SK-N-SH treated with all-trans-retinoic acid at 6 μM for 48 hours (cell line): ENCODE data around the gene GRK5.

ENCODE experiments used
- ATAC-seq: fragments of 200-7000 bp; cut with Tn5 transposase; 3 replicates; pipeline ENCODE4 v1.9.1; 2020; ENCODE audit warnings: mild to moderate bottlenecking, moderate library complexity
- ARNTL ChIP-seq: fragments of 450-650 bp; formaldehyde crosslinking; IDR thresholded peaks from 2 replicates; pipeline ENCODE4 v1.5.0; 2020; ENCODE audit warnings: low read depth, mild to moderate bottlenecking, moderate library complexity, borderline replicate concordance
- BACH2 ChIP-seq: fragments of 250-450 bp; sonication (Bioruptor Pico); IDR thresholded peaks from 2 replicates; pipeline ENCODE4 v1.9.0; 2021; ENCODE audit warnings: mild to moderate bottlenecking, borderline replicate concordance
- CSDC2 ChIP-seq: fragments of 250-450 bp; sonication (Bioruptor Pico); IDR thresholded peaks from 2 replicates; pipeline ENCODE4 v1.5.0; 2020; ENCODE audit warnings: mild to moderate bottlenecking, moderate library complexity
- CSRNP3 ChIP-seq: fragments of 250-450 bp; sonication (Bioruptor Pico); IDR thresholded peaks from 2 replicates; pipeline ENCODE4 v1.5.1; 2021; ENCODE audit warnings: mild to moderate bottlenecking, moderate library complexity
- ESRRG ChIP-seq: fragments of 250-450 bp; sonication (Bioruptor Pico); IDR thresholded peaks from 2 replicates; pipeline ENCODE4 v1.6.1; 2021; ENCODE audit warnings: mild to moderate bottlenecking
- GLIS3 ChIP-seq: fragments of 250-450 bp; sonication (Bioruptor Pico); IDR thresholded peaks from 2 replicates; pipeline ENCODE4 v1.5.0; 2020; ENCODE audit warnings: mild to moderate bottlenecking, moderate library complexity
- ISL1 ChIP-seq: fragments of 250-450 bp; sonication (Bioruptor Pico); IDR thresholded peaks from 2 replicates; pipeline ENCODE4 v2.1.2; 2022; ENCODE audit warnings: mild to moderate bottlenecking, moderate library complexity
- PATZ1 ChIP-seq: fragments of 250-450 bp; sonication (Bioruptor Pico); IDR thresholded peaks from 2 replicates; pipeline ENCODE4 v1.8.0; 2020; ENCODE audit warnings: mild to moderate bottlenecking, moderate library complexity, borderline replicate concordance
- POU6F1 ChIP-seq: fragments of 250-450 bp; sonication (Bioruptor Pico); IDR thresholded peaks from 2 replicates; pipeline ENCODE4 v1.8.0; 2021; ENCODE audit warnings: low read depth, mild to moderate bottlenecking, moderate library complexity, borderline replicate concordance
- PPARA ChIP-seq: fragments of 250-450 bp; sonication (Bioruptor Pico); IDR thresholded peaks from 2 replicates; pipeline ENCODE4 v1.5.0; 2020; ENCODE audit warnings: mild to moderate bottlenecking, borderline replicate concordance
- SNAI2 ChIP-seq: fragments of 250-450 bp; sonication (Bioruptor Pico); IDR thresholded peaks from 2 replicates; pipeline ENCODE4 v1.5.0; 2020; ENCODE audit warnings: mild to moderate bottlenecking, moderate library complexity
- TCF4 ChIP-seq: fragments of 250-450 bp; sonication (Bioruptor Pico); IDR thresholded peaks from 2 replicates; pipeline ENCODE4 v1.8.0; 2021; ENCODE audit warnings: mild to moderate bottlenecking, moderate library complexity, borderline replicate concordance
- TOX ChIP-seq: fragments of 250-450 bp; sonication (Bioruptor Pico); IDR thresholded peaks from 2 replicates; pipeline ENCODE4 v1.8.0; 2021; ENCODE audit warnings: mild to moderate bottlenecking, moderate library complexity, borderline replicate concordance
- TSHZ2 ChIP-seq: fragments of 250-450 bp; sonication (Bioruptor Pico); IDR thresholded peaks from 2 replicates; pipeline ENCODE4 v1.5.0; 2020; ENCODE audit warnings: mild to moderate bottlenecking, moderate library complexity
- ZC3H10 ChIP-seq: fragments of 250-450 bp; sonication (Bioruptor Pico); IDR thresholded peaks from 2 replicates; pipeline ENCODE4 v1.5.1; 2021; ENCODE audit warnings: mild to moderate bottlenecking, moderate library complexity
- ZFP30 ChIP-seq: fragments of 450-650 bp; formaldehyde crosslinking; IDR thresholded peaks from 2 replicates; pipeline ENCODE4 v1.5.0; 2022; ENCODE audit warnings: mild to moderate bottlenecking, moderate library complexity
- ZNF565 ChIP-seq: fragments of 450-650 bp; formaldehyde crosslinking; conservative IDR thresholded peaks from 2 replicates; pipeline ENCODE4 v1.5.0; 2020; ENCODE audit warnings: low read depth, mild to moderate bottlenecking, moderate library complexity
- ZNF8 ChIP-seq: fragments of 450-650 bp; formaldehyde crosslinking; IDR thresholded peaks from 2 replicates; pipeline ENCODE4 v1.5.0; 2020; ENCODE audit warnings: mild to moderate bottlenecking, moderate library complexity

Gene GRK5

GRCh38 chr10:119348106-119348505, 140.7 kb downstream of the GRK5 start:
- TF ChIP-seq POU6F1 (CRISPR knock-in tag) (no peak), ARNTL (CRISPR knock-in tag) (no peak), BACH2 (CRISPR knock-in tag) (no peak), ISL1 (CRISPR knock-in tag) (no peak), ZC3H10 (CRISPR knock-in tag) (no peak), PPARA (CRISPR knock-in tag) (no peak), TSHZ2 (CRISPR knock-in tag) (no peak), SNAI2 (CRISPR knock-in tag) (no peak), TCF4 (CRISPR knock-in tag) (no peak), TOX (CRISPR knock-in tag) (no peak)
- TF ChIP-seq, all 23 proteins: peak for 0
- ATAC-seq, result no peak

GRCh38 chr10:119348516-119349240, 141.3 kb downstream of the GRK5 start:
- ATAC-seq, result no peak
- no peak for TF ChIP-seq PATZ1 (CRISPR knock-in tag)
- TF ChIP-seq ZFP30 (CRISPR knock-in tag), result no peak
- no peak for TF ChIP-seq GLIS3 (CRISPR knock-in tag)
- no peak for TF ChIP-seq ESRRG (CRISPR knock-in tag)
- no peak for TF ChIP-seq ZNF8
- no peak for TF ChIP-seq BACH2 (CRISPR knock-in tag)
- TF ChIP-seq ISL1 (CRISPR knock-in tag), result no peak
- no peak for TF ChIP-seq POU6F1 (CRISPR knock-in tag)
- TF ChIP-seq TSHZ2 (CRISPR knock-in tag), result no peak
- no peak for TF ChIP-seq ZNF565 (CRISPR knock-in tag)
- no peak for TF ChIP-seq ZC3H10 (CRISPR knock-in tag)
- no peak for TF ChIP-seq CSDC2 (CRISPR knock-in tag)
- no peak for TF ChIP-seq CSRNP3 (CRISPR knock-in tag)
- TF ChIP-seq TCF4 (CRISPR knock-in tag), result no peak
- no peak for TF ChIP-seq TOX (CRISPR knock-in tag)
